ENCODE data around the gene LZTS3.
"Not testable (repeated sequence)": the region's sequence is repeated elsewhere in the genome, so short reads cannot be mapped to it uniquely, and the experiment has no call there.

LZTS3 gene

DNA sequence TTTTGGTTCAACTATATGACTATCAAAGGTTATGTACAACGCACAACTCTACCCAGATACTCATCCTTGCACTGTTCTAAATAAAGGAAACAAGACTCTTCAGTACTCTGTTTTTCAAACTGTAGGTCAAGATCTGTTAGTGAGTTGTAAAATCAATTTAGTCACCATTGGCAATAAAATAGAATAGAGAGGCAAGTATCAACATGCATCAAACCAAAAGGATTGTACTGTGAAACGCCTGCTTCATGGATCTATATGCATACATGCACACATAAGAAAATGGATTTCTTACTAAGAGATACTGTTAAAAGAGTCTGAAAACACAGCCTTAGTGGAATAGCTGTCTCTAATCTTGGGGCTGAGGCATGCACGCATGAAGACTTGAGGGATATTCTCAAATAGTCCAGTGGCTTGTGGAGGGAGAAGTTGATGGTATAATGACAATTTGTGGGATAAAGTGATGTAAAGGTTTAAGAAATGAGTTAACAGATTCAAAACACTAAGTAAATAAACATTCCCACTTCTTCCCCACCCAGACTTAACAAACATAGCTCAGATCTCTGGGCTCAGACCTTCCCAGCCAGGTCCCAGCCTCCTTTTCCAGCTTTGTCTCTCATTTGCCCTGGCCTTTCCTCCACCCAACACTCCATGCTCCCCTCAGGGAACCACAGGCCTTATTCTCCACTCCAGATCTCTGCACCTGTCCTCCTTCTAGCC, 10.7 kb upstream of the LZTS3 start:
- POLR2A ChIA-PET, result interaction anchor here (0.5 to 1.9 kb wide), 5 partner anchors 9 to 710 kb away, joined by 3 to 5 read pairs (median 3); partner anchors contain the start of genes FASTKD5 and UBOX5
- CTCF ChIA-PET, result interaction anchor here (0.8 kb wide), 2 partner anchors 9 to 35 kb away, joined by 3 read pairs; no protein-coding TSS in a partner anchor
- TF ChIP-seq ZBTB17 (tag by site-specific recombination; IDR thresholded peaks at IDR 0.05) (peak; percentile 59), ZNF48 (tag by site-specific recombination; IDR thresholded peaks at IDR 0.05) (no peak)
- H3K27ac ChIP-seq (ENCODE audit: extremely low read depth, low read depth, low read length), result peak overlapping the region; percentile 62; the same call in 1 of the 2 replicates
- H3K4me1 ChIP-seq (ENCODE audit: control insufficient read depth, insufficient read depth, low read length), result peaks cover 5% of the 10 kb centered on the region
- peaks cover 3 to 9% of the 10 kb centered on the region in 2 experiments; a peak in 2 of 3 replicates for H3K36me3 ChIP-seq (ENCODE audit: control insufficient read depth in 2 of 2, insufficient read depth in 1 of 2, low read length in 2 of 2)
- H3K9me3 ChIP-seq (ENCODE audit: control insufficient read depth, insufficient read depth, low read depth, low read length), result no peaks in the 10 kb centered on the region
- no peak overlapping the region for H3K4me3 ChIP-seq (ENCODE audit: low read depth, low read length)

DNA sequence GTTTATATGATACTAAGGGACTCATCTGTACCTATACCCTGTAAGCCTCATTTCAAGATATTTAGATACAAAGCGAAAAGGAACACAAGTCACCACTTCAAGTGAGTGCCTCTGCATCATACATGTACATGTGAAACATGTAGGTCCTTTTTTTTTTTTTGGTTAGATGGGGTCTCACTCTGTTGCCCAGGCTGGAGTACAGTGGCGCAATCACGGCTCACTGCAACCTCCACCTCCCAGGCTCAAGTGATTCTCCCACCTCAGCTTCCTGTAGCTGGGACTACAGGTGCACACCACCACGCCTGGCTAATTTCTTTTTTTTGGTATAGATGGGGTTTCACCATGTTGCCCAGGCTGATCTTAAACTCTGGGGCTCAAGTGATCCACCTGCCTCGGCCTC, 9.1 kb upstream of the LZTS3 start:
- ChIA-PET POLR2A (interaction anchor here (0.6 kb wide), 1 partner anchor 34 kb away, joined by 3 read pairs; no protein-coding TSS in a partner anchor), CTCF (interaction anchor here (0.6 kb wide), 1 partner anchor 377 kb away, joined by 3 read pairs; no protein-coding TSS in a partner anchor)
- H3K9me3 ChIP-seq (ENCODE audit: control insufficient read depth, insufficient read depth, low read depth, low read length); H3K4me1 ChIP-seq (ENCODE audit: control insufficient read depth, insufficient read depth, low read length); H3K4me3 ChIP-seq (ENCODE audit: low read depth, low read length); H3K36me3 ChIP-seq (ENCODE audit: control insufficient read depth in 2 of 2, insufficient read depth in 1 of 2, low read length in 2 of 2); H3K27ac ChIP-seq (ENCODE audit: extremely low read depth, low read depth, low read length): not testable (repeated sequence)
- TF ChIP-seq ZNF121 (tag by site-specific recombination; IDR thresholded peaks at IDR 0.05), result peak; percentile 90

DNA sequence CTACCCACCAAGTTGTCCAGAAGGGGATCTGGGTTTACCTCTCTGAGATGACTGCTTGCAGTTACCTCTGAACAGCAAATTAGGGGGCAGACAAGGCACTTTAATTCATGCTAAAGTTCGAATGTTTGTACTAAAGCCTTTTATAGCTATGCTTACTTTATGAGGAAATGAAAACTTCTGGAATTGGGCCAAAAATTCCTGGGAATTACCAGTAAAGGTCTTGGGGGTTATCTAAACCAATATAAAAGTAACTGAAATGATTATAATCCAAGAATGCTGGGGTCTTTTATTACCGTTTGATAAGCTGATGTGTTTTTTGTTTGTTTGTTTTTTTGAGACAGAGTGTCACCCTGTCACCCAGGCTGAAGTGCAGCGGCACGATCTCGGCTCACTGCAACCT, 7.9 kb upstream of the LZTS3 start:
- ChIA-PET POLR2A (no interaction called here), CTCF (interaction anchor here (0.5 kb wide), 1 partner anchor 10 kb away, joined by 3 read pairs; no protein-coding TSS in a partner anchor)
- H3K27ac ChIP-seq (ENCODE audit: extremely low read depth, low read depth, low read length), result no peak overlapping the region
- H3K4me3 ChIP-seq (ENCODE audit: low read depth, low read length), result no peak overlapping the region
- peaks cover 0 to 2% of the 10 kb centered on the region in 2 experiments; a peak in 1 of 3 replicates for H3K36me3 ChIP-seq (ENCODE audit: control insufficient read depth in 2 of 2, insufficient read depth in 1 of 2, low read length in 2 of 2)
- peaks cover 9% of the 10 kb centered on the region for H3K4me1 ChIP-seq (ENCODE audit: control insufficient read depth, insufficient read depth, low read length)
- H3K9me3 ChIP-seq (ENCODE audit: control insufficient read depth, insufficient read depth, low read depth, low read length), result no peaks in the 10 kb centered on the region
- no peak for TF ChIP-seq ZFHX2 (tag by site-specific recombination; conservative IDR thresholded peaks at IDR 0.05)
- no peak for TF ChIP-seq ZNF48 (tag by site-specific recombination; IDR thresholded peaks at IDR 0.05)
- TF ChIP-seq, protein P1, sequence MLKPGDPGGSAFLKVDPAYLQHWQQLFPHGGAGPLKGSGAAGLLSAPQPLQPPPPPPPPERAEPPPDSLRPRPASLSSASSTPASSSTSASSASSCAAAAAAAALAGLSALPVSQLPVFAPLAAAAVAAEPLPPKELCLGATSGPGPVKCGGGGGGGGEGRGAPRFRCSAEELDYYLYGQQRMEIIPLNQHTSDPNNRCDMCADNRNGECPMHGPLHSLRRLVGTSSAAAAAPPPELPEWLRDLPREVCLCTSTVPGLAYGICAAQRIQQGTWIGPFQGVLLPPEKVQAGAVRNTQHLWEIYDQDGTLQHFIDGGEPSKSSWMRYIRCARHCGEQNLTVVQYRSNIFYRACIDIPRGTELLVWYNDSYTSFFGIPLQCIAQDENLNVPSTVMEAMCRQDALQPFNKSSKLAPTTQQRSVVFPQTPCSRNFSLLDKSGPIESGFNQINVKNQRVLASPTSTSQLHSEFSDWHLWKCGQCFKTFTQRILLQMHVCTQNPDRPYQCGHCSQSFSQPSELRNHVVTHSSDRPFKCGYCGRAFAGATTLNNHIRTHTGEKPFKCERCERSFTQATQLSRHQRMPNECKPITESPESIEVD (tag by site-specific recombination; IDR thresholded peaks at IDR 0.05), result peak; percentile 71
- TF ChIP-seq ZBTB8A (tag by site-specific recombination; IDR thresholded peaks at IDR 0.05), result 0 out of 2 replicates have a peak, but pooled peaks have one; percentile 21
- no peak for TF ChIP-seq ZNF658 (tag by site-specific recombination; IDR thresholded peaks at IDR 0.05)
- TF ChIP-seq WT1 (tag by site-specific recombination; IDR thresholded peaks at IDR 0.05), result no peak
- no peak for TF ChIP-seq ZNF335 (tag by site-specific recombination; conservative IDR thresholded peaks at IDR 0.05)
- TF ChIP-seq IKZF3 (tag by site-specific recombination; IDR thresholded peaks at IDR 0.05), result peak; percentile 76
- no peak for TF ChIP-seq ZNF777 (tag by site-specific recombination; IDR thresholded peaks at IDR 0.05; ENCODE audit: borderline replicate concordance)
- no peak for TF ChIP-seq SALL2 (tag by site-specific recombination; IDR thresholded peaks at IDR 0.05; ENCODE audit: borderline replicate concordance)
- TF ChIP-seq, protein P2, sequence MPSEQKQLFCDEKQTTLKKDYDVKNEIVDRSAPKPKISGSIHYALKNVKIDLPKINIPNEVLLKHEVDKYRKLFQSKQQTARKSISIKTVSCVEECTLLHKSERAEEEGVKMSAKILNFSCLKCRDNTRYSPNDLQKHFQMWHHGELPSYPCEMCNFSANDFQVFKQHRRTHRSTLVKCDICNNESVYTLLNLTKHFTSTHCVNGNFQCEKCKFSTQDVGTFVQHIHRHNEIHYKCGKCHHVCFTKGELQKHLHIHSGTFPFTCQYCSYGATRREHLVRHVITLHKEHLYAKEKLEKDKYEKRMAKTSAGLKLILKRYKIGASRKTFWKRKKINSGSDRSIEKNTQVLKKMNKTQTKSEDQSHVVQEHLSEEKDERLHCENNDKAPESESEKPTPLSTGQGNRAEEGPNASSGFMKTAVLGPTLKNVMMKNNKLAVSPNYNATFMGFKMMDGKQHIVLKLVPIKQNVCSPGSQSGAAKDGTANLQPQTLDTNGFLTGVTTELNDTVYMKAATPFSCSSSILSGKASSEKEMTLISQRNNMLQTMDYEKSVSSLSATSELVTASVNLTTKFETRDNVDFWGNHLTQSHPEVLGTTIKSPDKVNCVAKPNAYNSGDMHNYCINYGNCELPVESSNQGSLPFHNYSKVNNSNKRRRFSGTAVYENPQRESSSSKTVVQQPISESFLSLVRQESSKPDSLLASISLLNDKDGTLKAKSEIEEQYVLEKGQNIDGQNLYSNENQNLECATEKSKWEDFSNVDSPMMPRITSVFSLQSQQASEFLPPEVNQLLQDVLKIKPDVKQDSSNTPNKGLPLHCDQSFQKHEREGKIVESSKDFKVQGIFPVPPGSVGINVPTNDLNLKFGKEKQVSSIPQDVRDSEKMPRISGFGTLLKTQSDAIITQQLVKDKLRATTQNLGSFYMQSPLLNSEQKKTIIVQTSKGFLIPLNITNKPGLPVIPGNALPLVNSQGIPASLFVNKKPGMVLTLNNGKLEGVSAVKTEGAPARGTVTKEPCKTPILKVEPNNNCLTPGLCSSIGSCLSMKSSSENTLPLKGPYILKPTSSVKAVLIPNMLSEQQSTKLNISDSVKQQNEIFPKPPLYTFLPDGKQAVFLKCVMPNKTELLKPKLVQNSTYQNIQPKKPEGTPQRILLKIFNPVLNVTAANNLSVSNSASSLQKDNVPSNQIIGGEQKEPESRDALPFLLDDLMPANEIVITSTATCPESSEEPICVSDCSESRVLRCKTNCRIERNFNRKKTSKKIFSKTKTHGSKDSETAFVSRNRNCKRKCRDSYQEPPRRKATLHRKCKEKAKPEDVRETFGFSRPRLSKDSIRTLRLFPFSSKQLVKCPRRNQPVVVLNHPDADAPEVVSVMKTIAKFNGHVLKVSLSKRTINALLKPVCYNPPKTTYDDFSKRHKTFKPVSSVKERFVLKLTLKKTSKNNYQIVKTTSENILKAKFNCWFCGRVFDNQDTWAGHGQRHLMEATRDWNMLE (tag by site-specific recombination; conservative IDR thresholded peaks at IDR 0.05; ENCODE audit: low read depth), result no peak
- 0 out of 2 replicates have a peak, but pooled peaks have one; percentile 39 for TF ChIP-seq ZEB2 (tag by site-specific recombination; IDR thresholded peaks at IDR 0.05)
- no peak for TF ChIP-seq ZNF561 (tag by site-specific recombination; IDR thresholded peaks at IDR 0.05; ENCODE audit: borderline replicate concordance)
- TF ChIP-seq ZBTB17 (tag by site-specific recombination; IDR thresholded peaks at IDR 0.05), result peak; percentile 19; the same call in 1 of the 2 replicates
- peak; percentile 43; the same call in 1 of the 2 replicates for TF ChIP-seq OSR2 (tag by site-specific recombination; IDR thresholded peaks at IDR 0.05)
- TF ChIP-seq GLIS1 (tag by site-specific recombination; IDR thresholded peaks at IDR 0.05), result 0 out of 2 replicates have a peak, but pooled peaks have one; percentile 39
- TF ChIP-seq, protein P3, sequence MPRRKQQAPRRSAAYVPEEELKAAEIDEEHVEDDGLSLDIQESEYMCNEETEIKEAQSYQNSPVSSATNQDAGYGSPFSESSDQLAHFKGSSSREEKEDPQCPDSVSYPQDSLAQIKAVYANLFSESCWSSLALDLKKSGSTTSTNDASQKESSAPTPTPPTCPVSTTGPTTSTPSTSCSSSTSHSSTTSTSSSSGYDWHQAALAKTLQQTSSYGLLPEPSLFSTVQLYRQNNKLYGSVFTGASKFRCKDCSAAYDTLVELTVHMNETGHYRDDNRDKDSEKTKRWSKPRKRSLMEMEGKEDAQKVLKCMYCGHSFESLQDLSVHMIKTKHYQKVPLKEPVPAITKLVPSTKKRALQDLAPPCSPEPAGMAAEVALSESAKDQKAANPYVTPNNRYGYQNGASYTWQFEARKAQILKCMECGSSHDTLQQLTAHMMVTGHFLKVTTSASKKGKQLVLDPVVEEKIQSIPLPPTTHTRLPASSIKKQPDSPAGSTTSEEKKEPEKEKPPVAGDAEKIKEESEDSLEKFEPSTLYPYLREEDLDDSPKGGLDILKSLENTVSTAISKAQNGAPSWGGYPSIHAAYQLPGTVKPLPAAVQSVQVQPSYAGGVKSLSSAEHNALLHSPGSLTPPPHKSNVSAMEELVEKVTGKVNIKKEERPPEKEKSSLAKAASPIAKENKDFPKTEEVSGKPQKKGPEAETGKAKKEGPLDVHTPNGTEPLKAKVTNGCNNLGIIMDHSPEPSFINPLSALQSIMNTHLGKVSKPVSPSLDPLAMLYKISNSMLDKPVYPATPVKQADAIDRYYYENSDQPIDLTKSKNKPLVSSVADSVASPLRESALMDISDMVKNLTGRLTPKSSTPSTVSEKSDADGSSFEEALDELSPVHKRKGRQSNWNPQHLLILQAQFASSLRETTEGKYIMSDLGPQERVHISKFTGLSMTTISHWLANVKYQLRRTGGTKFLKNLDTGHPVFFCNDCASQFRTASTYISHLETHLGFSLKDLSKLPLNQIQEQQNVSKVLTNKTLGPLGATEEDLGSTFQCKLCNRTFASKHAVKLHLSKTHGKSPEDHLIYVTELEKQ (tag by site-specific recombination; IDR thresholded peaks at IDR 0.05; ENCODE audit: borderline replicate concordance), result 0 out of 2 replicates have a peak, but pooled peaks have one; percentile 41
